ENCODE measurements around the gene ZBTB3. TPM values are rescaled to one million over a fixed set of nuclear protein-coding genes. Genes with fewer than 3 reads are reported as not detected.

Gene ZBTB3
- total and polyA plus RNA-seq, 2 donors (not counting 1 experiment from before 2014, with no cell fraction given) = 6.2 to 14.4 TPM

DNA sequence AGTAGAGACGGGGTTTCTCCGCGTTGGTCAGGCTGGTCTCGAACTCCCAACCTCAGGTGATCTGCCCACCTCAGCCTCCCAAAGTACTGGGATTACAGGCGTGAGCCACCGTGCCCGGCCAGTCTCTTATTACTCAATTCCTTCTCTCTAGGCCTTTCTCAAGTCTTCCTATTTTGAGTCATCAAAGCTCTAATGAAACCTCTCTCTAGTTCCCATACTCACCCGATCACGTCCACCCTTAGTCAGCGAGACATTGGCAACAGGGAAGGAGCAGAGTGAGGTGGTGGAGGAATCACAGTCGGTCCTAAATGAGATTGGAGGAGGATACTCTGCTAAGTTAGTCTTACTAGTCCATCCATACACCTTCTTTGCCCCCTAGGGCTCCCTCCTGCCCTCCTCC, 51.7 kb downstream of the ZBTB3 start:
- H3K27ac ChIP-seq (ENCODE audit: insufficient read depth, low read length) = no peak overlapping the region
- no peaks in the 10 kb centered on the region for H3K79me2 ChIP-seq (ENCODE audit: control insufficient read depth, insufficient read depth, low read length)
- TF ChIP-seq EZH2 (IDR thresholded peaks at IDR 0.05; ENCODE audit: low read length, missing control alignments) (no peak), CTCF (conservative IDR thresholded peaks at IDR 0.05 in 1 of 2, IDR thresholded peaks at IDR 0.05 in 1 of 2; ENCODE audit: low read depth in 1 of 2, low read length in 2 of 2) (no peak)
- peaks cover 14% of the 10 kb centered on the region for H3K4me1 ChIP-seq (ENCODE audit: control insufficient read depth, extremely low read depth, insufficient read depth, low read length)
- H3K4me3 ChIP-seq (replicated peaks in 1 of 4; ENCODE audit: control extremely low read depth in 1 of 4, insufficient read depth in 1 of 4, low read depth in 3 of 4, low read length in 4 of 4) = no peak overlapping the region
- H3K36me3 ChIP-seq (ENCODE audit: control insufficient read depth, insufficient read depth, low read length) = peaks cover 4% of the 10 kb centered on the region
- no peak overlapping the region for H3K4me2 ChIP-seq (ENCODE audit: extremely low read depth, insufficient read depth, low read length)
- no peaks in the 10 kb centered on the region for H3K9me3 ChIP-seq (ENCODE audit: control insufficient read depth, insufficient read depth, low read depth, low read length)
- no peak for DNase-seq (ENCODE audit: low read depth in 2 of 2)
- no peaks in the 10 kb centered on the region for H3K27me3 ChIP-seq (ENCODE audit: control insufficient read depth, insufficient read depth, low read length)
- H3K9ac ChIP-seq (ENCODE audit: insufficient read depth, low read length) = no peak overlapping the region
- H4K20me1 ChIP-seq (ENCODE audit: control insufficient read depth, extremely low read depth, insufficient read depth, low read length) = no peaks in the 10 kb centered on the region
- no peak overlapping the region for H2AFZ ChIP-seq (ENCODE audit: low read length)

Other genes with a start within 250 kb of the ZBTB3 start
- gene AHNAK, start 207.4 kb downstream of the ZBTB3 start, total RNA-seq = 396 and 762 TPM in 2 replicates
- 209 and 220 TPM in 2 replicates for gene AHNAK, start 207.4 kb downstream of the ZBTB3 start, polyA plus RNA-seq
- gene EEF1G, start 180.3 kb downstream of the ZBTB3 start, total RNA-seq = 1,405 and 1,825 TPM in 2 replicates
- 1,308 and 1,333 TPM in 2 replicates for gene EEF1G, start 180.3 kb downstream of the ZBTB3 start, polyA plus RNA-seq
- gene TUT1, start 162.6 kb downstream of the ZBTB3 start, total RNA-seq = 6.9 and 7.8 TPM in 2 replicates
- gene TUT1, start 162.6 kb downstream of the ZBTB3 start, polyA plus RNA-seq = 5.5 and 6.8 TPM in 2 replicates
- 117 and 124 TPM in 2 replicates for gene MTA2, start 152.3 kb downstream of the ZBTB3 start, total RNA-seq
- 31.4 and 33.6 TPM in 2 replicates for gene MTA2, start 152.3 kb downstream of the ZBTB3 start, polyA plus RNA-seq
- 17.5 and 20.5 TPM in 2 replicates for gene EML3, start 141.4 kb downstream of the ZBTB3 start, total RNA-seq
- 17.8 and 22.6 TPM in 2 replicates for gene EML3, start 141.4 kb downstream of the ZBTB3 start, polyA plus RNA-seq
- gene ROM1, start 140.9 kb downstream of the ZBTB3 start, total RNA-seq = 8.5 and 9.9 TPM in 2 replicates
- gene ROM1, start 140.9 kb downstream of the ZBTB3 start, polyA plus RNA-seq = 1.7 and 3.0 TPM in 2 replicates
- 29.1 and 30.8 TPM in 2 replicates for gene B3GAT3, start 132.2 kb downstream of the ZBTB3 start, total RNA-seq
- 15.9 and 17.6 TPM in 2 replicates for gene B3GAT3, start 132.2 kb downstream of the ZBTB3 start, polyA plus RNA-seq
- 167 and 279 TPM in 2 replicates for gene GANAB, start 107.5 kb downstream of the ZBTB3 start, total RNA-seq
- 328 and 368 TPM in 2 replicates for gene GANAB, start 107.5 kb downstream of the ZBTB3 start, polyA plus RNA-seq
- gene INTS5, start 100.9 kb downstream of the ZBTB3 start, total RNA-seq = 16.4 and 16.7 TPM in 2 replicates
- 9.4 and 13.2 TPM in 2 replicates for gene INTS5, start 100.9 kb downstream of the ZBTB3 start, polyA plus RNA-seq
- 25.4 and 33.4 TPM in 2 replicates for gene C11orf98, start 89.0 kb downstream of the ZBTB3 start, total RNA-seq
- 38.2 and 64.8 TPM in 2 replicates for gene C11orf98, start 89.0 kb downstream of the ZBTB3 start, polyA plus RNA-seq
- 8.4 and 9.8 TPM in 2 replicates for gene CSKMT, start 88.8 kb downstream of the ZBTB3 start, total RNA-seq
- 2.6 and 2.9 TPM in 2 replicates for gene CSKMT, start 88.8 kb downstream of the ZBTB3 start, polyA plus RNA-seq
- gene UQCC3, start 82.5 kb downstream of the ZBTB3 start, total RNA-seq = 12.1 and 14.0 TPM in 2 replicates
- gene UQCC3, start 82.5 kb downstream of the ZBTB3 start, polyA plus RNA-seq = 4.7 and 7.3 TPM in 2 replicates
- gene LBHD1, start 81.9 kb downstream of the ZBTB3 start, total RNA-seq = 3.6 and 4.5 TPM in 2 replicates
- gene LBHD1, start 81.9 kb downstream of the ZBTB3 start, polyA plus RNA-seq = 3.1 and 3.4 TPM in 2 replicates
- gene UBXN1, start 75.1 kb downstream of the ZBTB3 start, total RNA-seq = 143 and 229 TPM in 2 replicates
- gene UBXN1, start 75.1 kb downstream of the ZBTB3 start, polyA plus RNA-seq = 76.4 and 88.6 TPM in 2 replicates
- gene LRRN4CL, start 64.6 kb downstream of the ZBTB3 start, total RNA-seq = 13.4 and 31.5 TPM in 2 replicates
- 7.9 and 12.7 TPM in 2 replicates for gene LRRN4CL, start 64.6 kb downstream of the ZBTB3 start, polyA plus RNA-seq
- 37.8 and 62.1 TPM in 2 replicates for gene BSCL2, start 46.7 kb downstream of the ZBTB3 start, total RNA-seq
- gene BSCL2, start 46.7 kb downstream of the ZBTB3 start, polyA plus RNA-seq = 35.5 and 54.0 TPM in 2 replicates
- not detected in 2 replicates for gene GNG3, start 46.5 kb downstream of the ZBTB3 start, total RNA-seq
- gene GNG3, start 46.5 kb downstream of the ZBTB3 start, polyA plus RNA-seq = 0.07 TPM in 1 of 2 replicates, not detected in the other
- gene HNRNPUL2, start 26.7 kb downstream of the ZBTB3 start, total RNA-seq = 9.2 and 14.5 TPM in 2 replicates
- gene HNRNPUL2, start 26.7 kb downstream of the ZBTB3 start, polyA plus RNA-seq = 18.8 and 26.4 TPM in 2 replicates
- 32.4 and 44.4 TPM in 2 replicates for gene TTC9C, start 25.7 kb downstream of the ZBTB3 start, total RNA-seq
- 26.1 and 27.3 TPM in 2 replicates for gene TTC9C, start 25.7 kb downstream of the ZBTB3 start, polyA plus RNA-seq
- gene POLR2G, start 7.4 kb upstream of the ZBTB3 start, total RNA-seq = 68.8 and 80.6 TPM in 2 replicates
- 216 and 228 TPM in 2 replicates for gene POLR2G, start 7.4 kb upstream of the ZBTB3 start, polyA plus RNA-seq
- gene TAF6L, start 17.2 kb upstream of the ZBTB3 start, total RNA-seq = 16.7 and 18.8 TPM in 2 replicates
- 10.0 and 12.7 TPM in 2 replicates for gene TAF6L, start 17.2 kb upstream of the ZBTB3 start, polyA plus RNA-seq
- gene TMEM179B, start 33.2 kb upstream of the ZBTB3 start, total RNA-seq = 27.5 and 41.9 TPM in 2 replicates
- 64.8 and 69.5 TPM in 2 replicates for gene TMEM179B, start 33.2 kb upstream of the ZBTB3 start, polyA plus RNA-seq
- gene TMEM223, start 37.8 kb upstream of the ZBTB3 start, total RNA-seq = 11.7 and 16.4 TPM in 2 replicates
- 14.4 and 15.4 TPM in 2 replicates for gene TMEM223, start 37.8 kb upstream of the ZBTB3 start, polyA plus RNA-seq
- 14.9 and 17.2 TPM in 2 replicates for gene NXF1, start 51.3 kb upstream of the ZBTB3 start, total RNA-seq
- 27.8 and 43.7 TPM in 2 replicates for gene NXF1, start 51.3 kb upstream of the ZBTB3 start, polyA plus RNA-seq
- gene STX5, start 77.9 kb upstream of the ZBTB3 start, total RNA-seq = 40.3 and 44.9 TPM in 2 replicates
- 48.7 and 48.9 TPM in 2 replicates for gene STX5, start 77.9 kb upstream of the ZBTB3 start, polyA plus RNA-seq
- gene TEX54, start 78.7 kb upstream of the ZBTB3 start, total RNA-seq = not detected in 2 replicates
- gene TEX54, start 78.7 kb upstream of the ZBTB3 start, polyA plus RNA-seq = not detected in 2 replicates
- gene WDR74, start 85.4 kb upstream of the ZBTB3 start, total RNA-seq = 85.3 and 86.9 TPM in 2 replicates
- gene WDR74, start 85.4 kb upstream of the ZBTB3 start, polyA plus RNA-seq = 14.8 and 24.0 TPM in 2 replicates
- 344 and 441 TPM in 2 replicates for gene SLC3A2, start 126.7 kb upstream of the ZBTB3 start, total RNA-seq
- gene SLC3A2, start 126.7 kb upstream of the ZBTB3 start, polyA plus RNA-seq = 91.2 and 132 TPM in 2 replicates
- gene CHRM1, start 167.2 kb upstream of the ZBTB3 start, total RNA-seq = not detected in 2 replicates
- not detected in 2 replicates for gene CHRM1, start 167.2 kb upstream of the ZBTB3 start, polyA plus RNA-seq
- not detected in 2 replicates for gene SLC22A6, start 230.8 kb upstream of the ZBTB3 start, total RNA-seq
- gene SLC22A6, start 230.8 kb upstream of the ZBTB3 start, polyA plus RNA-seq = not detected in 2 replicates

Measured in fibroblast of lung (primary cell).